GM12865 (cell line): Measurements from ENCODE around the gene RANGRF.

Experiments used
- DNase-seq: peaks from one replicate; pipeline ENCODE4 v3.0.0; 2010; ENCODE audit warnings: low read depth
- H3K4me3 ChIP-seq: 2 replicates; pipeline ENCODE4 v1.5.1; 2011; ENCODE audit warnings: mild to moderate bottlenecking, low read depth, low read length, control low read depth
- CTCF ChIP-seq: IDR thresholded peaks from 2 replicates; pipeline ENCODE4 v1.5.1; 2011; ENCODE audit warnings: low read length, control low read depth, low read depth, inconsistent platforms; ENCODE audit not compliant: insufficient read depth; ENCODE audit errors: missing control alignments

The RANGRF gene

GRCh38 chr17:8315764-8316217 is 27.3 kb downstream of the RANGRF start:
- TF ChIP-seq CTCF = no peak
- H3K4me3 ChIP-seq = no peak overlapping the region
- no peak for DNase-seq

- DNase-seq = no peak
- no peak overlapping the region for H3K4me3 ChIP-seq
- TF ChIP-seq CTCF = no peak
These were observed 29.8 kb downstream of the RANGRF start for GRCh38 chr17:8318010-8318935.

- no peak overlapping the region for H3K4me3 ChIP-seq
- TF ChIP-seq CTCF = no peak
- DNase-seq = no peak
These were observed 31.8 kb downstream of the RANGRF start for GRCh38 chr17:8320262-8320661.

- no peak for TF ChIP-seq CTCF
- H3K4me3 ChIP-seq = no peak overlapping the region
- DNase-seq = peak; percentile 22
These were observed 32.5 kb downstream of the RANGRF start for GRCh38 chr17:8320990-8321389.

- no peak for TF ChIP-seq CTCF
- no peak for DNase-seq
- no peak overlapping the region for H3K4me3 ChIP-seq
These were observed 33.6 kb downstream of the RANGRF start for GRCh38 chr17:8322061-8322460.

GRCh38 chr17:8324132-8324531 is 35.7 kb downstream of the RANGRF start:
- no peak overlapping the region for H3K4me3 ChIP-seq
- TF ChIP-seq CTCF = no peak
- DNase-seq = no peak
